ENCODE measurements around the gene KCNH3. TPM values are rescaled to one million over a fixed set of nuclear protein-coding genes. Genes with fewer than 3 reads are reported as not detected.

KCNH3 gene
- total and polyA plus RNA-seq, 2 donors from 2014 or later: 1.4 to 2.8 TPM

DNA sequence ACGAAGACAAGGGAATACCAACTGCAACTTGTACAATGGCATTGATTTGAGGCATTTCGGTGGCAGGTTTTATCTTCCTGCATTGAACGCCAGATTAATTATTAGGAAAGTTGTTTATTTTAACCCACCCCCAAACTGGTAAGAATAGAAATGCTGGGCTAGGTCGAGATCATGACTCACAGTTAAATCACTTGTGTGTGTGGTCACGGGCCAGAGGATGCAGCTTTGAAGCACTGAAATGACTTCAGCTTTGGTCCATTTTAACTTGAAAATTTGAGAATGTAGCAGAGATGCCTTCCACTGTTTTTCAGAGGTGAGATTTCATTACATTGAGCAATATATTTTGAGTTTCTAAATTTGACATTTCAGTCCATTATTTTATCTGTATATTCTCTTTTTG, 23.6 kb upstream of the KCNH3 start:
- DNase-seq (peak in 2 of 5 donors; percentile 19 to 32), FAIRE-seq (no peak)
- H3K36me3 ChIP-seq (ENCODE audit: control insufficient read depth in 2 of 3, insufficient read depth in 3 of 3, low read length in 3 of 3): no peaks in the 10 kb centered on the region
- H3K9me3 ChIP-seq (ENCODE audit: control insufficient read depth in 2 of 3, insufficient read depth in 1 of 3, low read length in 3 of 3): no peaks in the 10 kb centered on the region
- TF ChIP-seq, protein P1, sequence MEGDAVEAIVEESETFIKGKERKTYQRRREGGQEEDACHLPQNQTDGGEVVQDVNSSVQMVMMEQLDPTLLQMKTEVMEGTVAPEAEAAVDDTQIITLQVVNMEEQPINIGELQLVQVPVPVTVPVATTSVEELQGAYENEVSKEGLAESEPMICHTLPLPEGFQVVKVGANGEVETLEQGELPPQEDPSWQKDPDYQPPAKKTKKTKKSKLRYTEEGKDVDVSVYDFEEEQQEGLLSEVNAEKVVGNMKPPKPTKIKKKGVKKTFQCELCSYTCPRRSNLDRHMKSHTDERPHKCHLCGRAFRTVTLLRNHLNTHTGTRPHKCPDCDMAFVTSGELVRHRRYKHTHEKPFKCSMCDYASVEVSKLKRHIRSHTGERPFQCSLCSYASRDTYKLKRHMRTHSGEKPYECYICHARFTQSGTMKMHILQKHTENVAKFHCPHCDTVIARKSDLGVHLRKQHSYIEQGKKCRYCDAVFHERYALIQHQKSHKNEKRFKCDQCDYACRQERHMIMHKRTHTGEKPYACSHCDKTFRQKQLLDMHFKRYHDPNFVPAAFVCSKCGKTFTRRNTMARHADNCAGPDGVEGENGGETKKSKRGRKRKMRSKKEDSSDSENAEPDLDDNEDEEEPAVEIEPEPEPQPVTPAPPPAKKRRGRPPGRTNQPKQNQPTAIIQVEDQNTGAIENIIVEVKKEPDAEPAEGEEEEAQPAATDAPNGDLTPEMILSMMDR (IDR thresholded peaks at IDR 0.05; ENCODE audit: borderline replicate concordance, extremely low read depth, insufficient read depth): no peak
- H3K4me3 ChIP-seq (ENCODE audit: low read length in 3 of 3): no peak overlapping the region
- H3K27me3 ChIP-seq (ENCODE audit: control insufficient read depth, insufficient read depth, low read length): no peaks in the 10 kb centered on the region
- H3K9ac ChIP-seq (ENCODE audit: low read length in 3 of 3): no peak overlapping the region
- no peaks in the 10 kb centered on the region for H3K4me1 ChIP-seq (ENCODE audit: control insufficient read depth in 2 of 3, insufficient read depth in 2 of 3, low read depth in 1 of 3, low read length in 3 of 3)
- no peak overlapping the region for H3K27ac ChIP-seq (ENCODE audit: low read depth in 2 of 2, low read length in 2 of 2)
- intact Hi-C loops (cut with DNase I): no loop called here

DNA sequence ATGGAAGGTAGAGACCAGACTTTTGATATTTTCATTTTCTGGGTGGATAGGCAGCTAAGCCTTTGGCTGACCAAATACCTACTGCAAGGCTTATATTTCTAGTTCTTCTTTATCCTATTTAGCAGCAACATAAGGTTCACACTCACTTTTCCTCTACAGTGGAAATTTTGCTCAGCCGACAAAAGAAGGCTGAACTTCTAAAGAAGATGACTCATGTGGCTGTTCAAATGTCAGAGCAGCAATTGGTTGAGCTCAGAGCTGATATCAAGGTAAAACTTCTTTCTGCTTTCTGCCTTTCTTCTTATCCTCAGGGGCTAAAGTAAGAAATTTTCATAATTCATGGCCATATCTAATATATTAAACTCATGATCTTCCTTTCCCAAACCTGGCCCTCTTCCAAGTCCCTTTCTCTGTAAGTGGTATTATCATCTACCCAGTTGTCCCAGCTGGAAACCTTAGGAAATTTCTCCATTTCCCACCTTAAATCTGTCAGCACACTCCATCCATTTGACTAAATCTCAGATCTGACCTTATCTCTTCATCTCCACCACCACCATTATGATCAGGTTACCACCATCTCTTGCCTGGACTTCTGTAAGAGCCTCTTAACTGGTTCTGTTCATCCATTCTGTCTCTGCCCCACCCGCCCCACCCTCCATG, 19.8 kb upstream of the KCNH3 start:
- Histone ChIP-seq H3K36me3 (ENCODE audit: control insufficient read depth in 2 of 3, insufficient read depth in 3 of 3, low read length in 3 of 3) (peaks cover 0 to 4% (median 0%) of the 10 kb centered on the region in 3 donors), H3K9me3 (ENCODE audit: control insufficient read depth in 2 of 3, insufficient read depth in 1 of 3, low read length in 3 of 3) (no peaks in the 10 kb centered on the region), H3K27me3 (ENCODE audit: control insufficient read depth, insufficient read depth, low read length) (no peaks in the 10 kb centered on the region), H3K4me1 (ENCODE audit: control insufficient read depth in 2 of 3, insufficient read depth in 2 of 3, low read depth in 1 of 3, low read length in 3 of 3) (no peaks in the 10 kb centered on the region), H3K4me3 (ENCODE audit: low read length in 3 of 3) (no peak overlapping the region), H3K27ac (ENCODE audit: low read depth in 2 of 2, low read length in 2 of 2) (no peak overlapping the region), H3K9ac (ENCODE audit: low read length in 3 of 3) (no peak overlapping the region)
- DNase-seq: no peak
- no peak for FAIRE-seq
- intact Hi-C loops (cut with DNase I): no loop called here
- TF ChIP-seq, protein P1 (IDR thresholded peaks at IDR 0.05; ENCODE audit: borderline replicate concordance, extremely low read depth, insufficient read depth): no peak

DNA sequence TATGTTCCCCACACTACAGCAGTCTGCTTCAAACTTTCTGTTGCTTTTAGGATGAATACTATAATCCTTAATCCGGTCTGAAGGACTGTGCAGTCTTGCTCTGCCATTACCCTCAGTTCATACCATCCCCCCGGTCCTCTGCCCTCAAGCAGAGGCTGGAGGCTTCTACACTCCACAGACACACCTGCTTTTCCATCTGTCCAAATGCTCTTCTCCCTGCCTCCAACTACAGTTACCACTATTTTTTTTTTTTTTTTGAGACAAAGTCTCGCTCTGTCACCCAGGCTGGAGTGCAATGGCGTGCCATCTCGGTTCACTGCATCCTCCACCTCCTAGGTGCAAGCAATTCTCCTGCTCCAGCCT, 19.3 kb upstream of the KCNH3 start:
- Histone ChIP-seq H3K9me3 (ENCODE audit: control insufficient read depth in 2 of 3, insufficient read depth in 1 of 3, low read length in 3 of 3) (no peaks in the 10 kb centered on the region), H3K9ac (ENCODE audit: low read length in 3 of 3) (no peak overlapping the region), H3K27me3 (ENCODE audit: control insufficient read depth, insufficient read depth, low read length) (no peaks in the 10 kb centered on the region), H3K36me3 (ENCODE audit: control insufficient read depth in 2 of 3, insufficient read depth in 3 of 3, low read length in 3 of 3) (peaks cover 0 to 4% (median under 1%) of the 10 kb centered on the region in 3 donors), H3K4me1 (ENCODE audit: control insufficient read depth in 2 of 3, insufficient read depth in 2 of 3, low read depth in 1 of 3, low read length in 3 of 3) (no peaks in the 10 kb centered on the region), H3K27ac (ENCODE audit: low read depth in 2 of 2, low read length in 2 of 2) (no peak overlapping the region), H3K4me3 (ENCODE audit: low read length in 3 of 3) (no peak overlapping the region)
- TF ChIP-seq, protein P1 (IDR thresholded peaks at IDR 0.05; ENCODE audit: borderline replicate concordance, extremely low read depth, insufficient read depth): no peak
- intact Hi-C loops (cut with DNase I): no loop called here
- FAIRE-seq (no peak), DNase-seq (no peak)

DNA sequence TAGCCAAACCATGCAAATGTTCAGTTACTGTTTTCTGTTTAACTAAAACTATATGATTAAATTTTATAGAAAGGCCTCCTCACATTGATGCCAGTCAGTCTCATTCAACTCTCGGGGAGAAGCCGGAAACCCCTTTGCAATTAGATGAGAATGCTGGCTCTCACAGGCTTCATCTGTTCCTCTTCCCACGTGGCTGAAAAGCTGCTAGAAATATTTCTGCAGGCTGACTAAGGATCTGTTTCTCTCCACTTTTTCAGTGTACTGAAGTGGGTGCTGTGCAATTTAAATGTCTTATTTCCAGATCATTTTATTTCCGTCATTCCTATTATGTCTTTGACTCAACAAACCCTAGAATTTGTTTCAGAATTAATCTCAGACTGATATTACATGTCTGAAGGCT, 17.4 kb upstream of the KCNH3 start:
- no peak for DNase-seq
- Histone ChIP-seq H3K4me3 (ENCODE audit: low read length in 3 of 3) (no peak overlapping the region), H3K27ac (ENCODE audit: low read depth in 2 of 2, low read length in 2 of 2) (no peak overlapping the region), H3K36me3 (ENCODE audit: control insufficient read depth in 2 of 3, insufficient read depth in 3 of 3, low read length in 3 of 3) (peaks cover 0 to 10% (median 4%) of the 10 kb centered on the region in 3 donors), H3K27me3 (ENCODE audit: control insufficient read depth, insufficient read depth, low read length) (no peaks in the 10 kb centered on the region), H3K4me1 (ENCODE audit: control insufficient read depth in 2 of 3, insufficient read depth in 2 of 3, low read depth in 1 of 3, low read length in 3 of 3) (no peaks in the 10 kb centered on the region), H3K9ac (ENCODE audit: low read length in 3 of 3) (no peak overlapping the region), H3K9me3 (ENCODE audit: control insufficient read depth in 2 of 3, insufficient read depth in 1 of 3, low read length in 3 of 3) (no peaks in the 10 kb centered on the region)
- TF ChIP-seq, protein P1 (IDR thresholded peaks at IDR 0.05; ENCODE audit: borderline replicate concordance, extremely low read depth, insufficient read depth): no peak
- no peak for FAIRE-seq
- intact Hi-C loops (cut with DNase I): no loop called here

Measured in kidney (tissue), 14 donors.